H1 (cell line): ENCODE measurements around the gene DEDD. TPM values are rescaled to one million over a fixed set of nuclear protein-coding genes. Genes with fewer than 3 reads are reported as not detected.

Source experiments
- CTCF ChIA-PET: fragments of 300-600 bp; sonication (Branson Sonifier 250); formaldehyde crosslinking; loops from one replicate; lab custom pipeline; 2021; ENCODE audit not compliant: partially characterized antibody; lab: Charles Lee
- POLR2A ChIA-PET: fragments of 300-600 bp; sonication (Branson Sonifier 250); formaldehyde crosslinking; loops from one replicate; lab custom pipeline; 2021; ENCODE audit warnings: inconsistent platforms; ENCODE audit not compliant: partially characterized antibody; lab: Charles Lee
- DNase-seq, 2 experiments: peaks; one replicate each; pipeline versions ENCODE4 v3.0.0 to v3.0.0-alpha.2; 2010 to 2022; ENCODE audit warnings: low spot score in 2 of 2, low read depth in 1 of 2, mixed read lengths in 1 of 2
- FAIRE-seq: peaks from 2 replicates; lab custom pipeline; 2011; peaks lifted over from hg19 to GRCh38; lab: Jason Lieb, UNC
- H2AFZ ChIP-seq: 2 replicates; pipeline ENCODE4 v1.8.1; 2012; ENCODE audit warnings: low read length, inconsistent platforms
- H2AK5ac ChIP-seq: 2 replicates; pipeline ENCODE4 v1.6.1; 2013; ENCODE audit warnings: low read depth, low read length
- H2BK120ac ChIP-seq: replicated peaks from 2 replicates; pipeline ENCODE3; 2013; ENCODE audit warnings: low read depth, low read length, inconsistent platforms
- H2BK12ac ChIP-seq: 2 replicates; pipeline ENCODE4 v1.6.1; 2013; ENCODE audit warnings: low read depth, low read length
- H2BK15ac ChIP-seq: 2 replicates; pipeline ENCODE4 v1.6.1; 2013; ENCODE audit warnings: low read length
- H2BK20ac ChIP-seq: 2 replicates; pipeline ENCODE4 v1.6.1; 2013; ENCODE audit warnings: low read length
- H2BK5ac ChIP-seq: 2 replicates; pipeline ENCODE4 v1.6.1; 2013; ENCODE audit warnings: low read depth, low read length
- H3K14ac ChIP-seq: 2 replicates; pipeline ENCODE4 v1.6.1; 2013; ENCODE audit warnings: inconsistent platforms; ENCODE audit not compliant: insufficient read length
- H3K18ac ChIP-seq: 2 replicates; pipeline ENCODE4 v1.6.1; 2013; ENCODE audit warnings: low read length; ENCODE audit errors: extremely low read depth
- H3K23ac ChIP-seq: 2 replicates; pipeline ENCODE4 v1.6.1; 2013; ENCODE audit warnings: inconsistent platforms; ENCODE audit not compliant: insufficient read length
- H3K23me2 ChIP-seq: 2 replicates; pipeline ENCODE4 v1.6.1; 2013; ENCODE audit warnings: low read depth, low read length
- H3K27ac ChIP-seq: 2 replicates; pipeline ENCODE4 v1.6.1; 2011; ENCODE audit warnings: low read depth, low read length, inconsistent platforms
- H3K27me3 ChIP-seq, 4 experiments: replicated peaks in 1 of 4; 1 replicate in 1 of 4; 2 replicates in 3 of 4; pipeline versions ENCODE4 v1.6.1 to v1.8.1; 2011 to 2013; ENCODE audit warnings: low read length in 3 of 4, mild to moderate bottlenecking in 3 of 4, inconsistent platforms in 2 of 4, mixed read lengths in 2 of 4, moderate library complexity in 1 of 4; ENCODE audit not compliant: control insufficient read depth in 3 of 4, insufficient read depth in 3 of 4; ENCODE audit errors: extremely low read depth in 1 of 4
- H3K36me3 ChIP-seq, 4 experiments: 2 replicates each; pipeline versions ENCODE4 v1.6.1 to v1.8.1; 2011 to 2013; ENCODE audit warnings: mild to moderate bottlenecking in 4 of 4, low read length in 3 of 4, moderate library complexity in 2 of 4, control low read depth in 1 of 4, inconsistent platforms in 1 of 4; ENCODE audit not compliant: insufficient read depth in 4 of 4, control insufficient read depth in 2 of 4
- H3K4ac ChIP-seq: replicated peaks from 2 replicates; pipeline ENCODE3; 2013; ENCODE audit warnings: low read length, low read depth, mixed read lengths, inconsistent platforms; ENCODE audit not compliant: insufficient read length
- H3K4me1 ChIP-seq, 4 experiments: replicated peaks in 1 of 4; 1 replicate in 1 of 4; 2 replicates in 3 of 4; pipeline versions ENCODE4 v1.6.1 to v1.8.1; 2011 to 2013; ENCODE audit warnings: low read length in 3 of 4, inconsistent platforms in 2 of 4, mixed read lengths in 1 of 4; ENCODE audit not compliant: insufficient read depth in 4 of 4, control insufficient read depth in 3 of 4
- H3K4me2 ChIP-seq, 2 experiments: 2 replicates each; pipeline versions ENCODE4 v1.6.1 to v1.8.1; 2011 to 2013; ENCODE audit warnings: low read depth in 2 of 2, low read length in 2 of 2, control low read depth in 1 of 2, inconsistent platforms in 1 of 2, mild to moderate bottlenecking in 1 of 2; ENCODE audit not compliant: insufficient read depth in 1 of 2
- H3K4me3 ChIP-seq, 4 experiments: fragments of 200-600, 300-600 bp in 1 of 4; sonication (generic), shearing (Covaris generic), sonication (Bioruptor Twin) in 1 of 4; 2 replicates each; pipeline versions ENCODE4 v1.5.1 to v1.8.1; 2011 to 2016; ENCODE audit warnings: low read length in 4 of 4, low read depth in 3 of 4, control low read depth in 2 of 4, inconsistent platforms in 2 of 4, mild to moderate bottlenecking in 2 of 4, mixed read lengths in 1 of 4, moderate library complexity in 1 of 4; ENCODE audit not compliant: insufficient read depth in 2 of 4; ENCODE audit errors: extremely low read depth in 1 of 4
- H3K56ac ChIP-seq: replicated peaks from 2 replicates; pipeline ENCODE3; 2013; ENCODE audit warnings: low read depth, mild to moderate bottlenecking, mixed read lengths, low read length, inconsistent platforms; ENCODE audit not compliant: insufficient read length
- H3K79me1 ChIP-seq: 2 replicates; pipeline ENCODE4 v1.6.1; 2013; ENCODE audit warnings: low read depth, low read length, control low read depth
- H3K79me2 ChIP-seq, 2 experiments: 2 replicates each; pipeline versions ENCODE4 v1.6.1 to v1.8.1; 2012 to 2013; ENCODE audit warnings: low read length in 2 of 2, mild to moderate bottlenecking in 2 of 2, inconsistent platforms in 1 of 2; ENCODE audit not compliant: insufficient read depth in 2 of 2, control insufficient read depth in 1 of 2
- H3K9ac ChIP-seq, 4 experiments: replicated peaks in 1 of 4; 1 replicate in 1 of 4; 2 replicates in 3 of 4; pipeline versions ENCODE4 v1.6.1 to v1.8.1; 2011 to 2013; ENCODE audit warnings: low read depth in 3 of 4, low read length in 3 of 4, control low read depth in 2 of 4, mild to moderate bottlenecking in 2 of 4, moderate library complexity in 2 of 4, inconsistent platforms in 1 of 4; ENCODE audit errors: extremely low read depth in 1 of 4
- H3K9me3 ChIP-seq, 2 experiments: 2 replicates each; pipeline versions ENCODE4 v1.6.1 to v1.8.1; 2012 to 2013; ENCODE audit warnings: mild to moderate bottlenecking in 2 of 2, moderate library complexity in 2 of 2, control low read depth in 1 of 2, inconsistent platforms in 1 of 2, low read depth in 1 of 2, low read length in 1 of 2, mixed read lengths in 1 of 2; ENCODE audit not compliant: insufficient read depth in 2 of 2
- H4K20me1 ChIP-seq, 2 experiments: replicated peaks in 1 of 2; 2 replicates each; pipeline versions ENCODE3 to v1.8.1; 2011 to 2013; ENCODE audit warnings: inconsistent platforms in 2 of 2, low read length in 2 of 2, mild to moderate bottlenecking in 1 of 2; ENCODE audit not compliant: insufficient read depth in 2 of 2, control insufficient read depth in 1 of 2
- H4K5ac ChIP-seq: 2 replicates; pipeline ENCODE4 v1.6.1; 2013; ENCODE audit warnings: low read length, low read depth, mixed read lengths, inconsistent platforms; ENCODE audit not compliant: insufficient read length
- H4K8ac ChIP-seq: 2 replicates; pipeline ENCODE4 v1.8.0; 2013; ENCODE audit warnings: mild to moderate bottlenecking, moderate library complexity, low read length, inconsistent platforms; ENCODE audit not compliant: insufficient read depth; ENCODE audit errors: extremely low read depth
- H4K91ac ChIP-seq: replicated peaks from 2 replicates; pipeline ENCODE3; 2013; ENCODE audit warnings: low read length, mixed read lengths, inconsistent platforms; ENCODE audit not compliant: insufficient read length
- CREB1 ChIP-seq: IDR thresholded peaks from 2 replicates; pipeline ENCODE4 v1.6.1; 2012; ENCODE audit warnings: inconsistent platforms
- POLR2AphosphoS5 ChIP-seq: IDR thresholded peaks from 2 replicates; pipeline ENCODE4 v1.6.1; 2011; ENCODE audit warnings: low read depth, low read length
- RAD21 ChIP-seq, 2 experiments: IDR thresholded peaks in 1 of 2; conservative IDR thresholded peaks in 1 of 2; 2 replicates each; pipeline ENCODE4 v1.6.1; 2011; ENCODE audit warnings: low read depth in 2 of 2, low read length in 2 of 2, improper control_type of control experiment in 1 of 2, inconsistent platforms in 1 of 2, mild to moderate bottlenecking in 1 of 2, moderate library complexity in 1 of 2
- RBBP5 ChIP-seq: IDR thresholded peaks from 2 replicates; pipeline ENCODE4 v1.7.1; 2012; ENCODE audit warnings: low read depth, mild to moderate bottlenecking, inconsistent platforms, low read length, moderate library complexity, borderline replicate concordance
- RXRA ChIP-seq: IDR thresholded peaks from 2 replicates; pipeline ENCODE4 v1.6.1; 2011; ENCODE audit warnings: low read depth, mild to moderate bottlenecking, low read length, moderate library complexity; ENCODE audit not compliant: insufficient read depth
- TBP ChIP-seq: IDR thresholded peaks from 2 replicates; pipeline ENCODE4 v1.6.1; 2011; ENCODE audit warnings: low read depth, low read length, improper control_type of control experiment
- WGBS, 2 experiments: shearing (Covaris generic) in 1 of 2; methylation state at CpG; one replicate each; pipeline versions ENCODE4 v1.1.6 to v1.1.7; 2013 to 2015; ENCODE audit warnings: low lambda C conversion rate in 2 of 2, mixed read lengths in 2 of 2, inconsistent platforms in 1 of 2, low coverage in 1 of 2, missing lambda C conversion rate in 1 of 2; ENCODE audit not compliant: insufficient replicate concordance in 2 of 2, insufficient coverage in 1 of 2, insufficient read length in 1 of 2; ENCODE audit errors: extremely low coverage in 1 of 2, missing lambda C conversion rate in 1 of 2; 5-methylcytosine and 5-hydroxymethylcytosine counted together
- polyA plus RNA-seq, 7 experiments: library from polyadenylated mRNA; depleted of rRNA in 3 of 7; stranded (reverse) in 5 of 7; unstranded in 2 of 7; fragments of >200 nt in 5 of 7; fragments of 200-250 nt in 2 of 7; gene quantifications; 1 replicate in 5 of 7; 2 replicates in 1 of 7; 4 replicates in 1 of 7; pipeline versions ENCODE4 v1.2.1 to v1.2.3, GENCODE V29; 2011 to 2013; ENCODE audit warnings: missing spikeins in 2 of 7, mixed read lengths in 2 of 7
- total RNA-seq: library from RNA; stranded (reverse); fragmentation: NEBNext Ultra II Directional; extraction: Animal tissue kit (Norgen Biotek cat#: 25700); gene quantifications from 2 replicates; pipeline ENCODE4 v1.2.1, GENCODE V29; 2021
- TF ChIP-seq, protein P1 (sequence below): IDR thresholded peaks from 2 replicates; pipeline ENCODE4 v1.6.1; 2012; ENCODE audit warnings: low read length, inconsistent platforms

The DEDD gene
- total and polyA plus RNA-seq, 2 of the 8 experiments (the other 6 are each of a cell fraction or from before 2014, with no cell fraction given): 42.6 to 55.9 TPM

DNA sequence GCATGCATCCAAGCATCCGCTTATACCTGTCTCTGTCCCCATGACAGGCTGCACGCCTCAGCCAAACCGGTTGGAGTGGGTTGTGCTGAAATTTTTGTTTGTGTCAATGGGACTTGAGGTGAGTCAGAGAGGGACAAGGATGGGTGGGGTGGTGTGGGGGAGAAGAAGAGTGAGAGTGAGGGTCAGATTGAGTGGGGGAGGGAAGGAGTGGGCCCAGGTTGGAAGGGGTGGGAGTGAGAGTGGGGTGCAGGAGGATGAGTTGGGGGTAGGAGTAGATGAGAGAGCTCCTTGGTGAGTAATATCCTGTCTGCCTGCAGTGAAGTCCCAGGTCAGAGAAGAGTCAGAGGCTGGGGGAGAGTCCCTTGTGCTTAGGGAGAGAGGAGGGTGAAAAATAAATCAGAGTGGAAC, 39.8 kb downstream of the DEDD start:
- Histone ChIP-seq H3K14ac (no peak overlapping the region), H3K4me1 (peaks cover 0 to 6% (median 0%) of the 10 kb centered on the region in 4 experiments; a peak in 2 of 7 replicates), H3K4ac (no peak overlapping the region), H3K9me3 (no peaks in the 10 kb centered on the region), H3K9ac (no peak overlapping the region), H3K23me2 (peaks cover 2% of the 10 kb centered on the region; the same call in 1 of the 2 replicates), H3K4me3 (no peak overlapping the region), H2BK20ac (no peak overlapping the region), H3K36me3 (no peaks in the 10 kb centered on the region), H3K18ac (no peak overlapping the region), H2AK5ac (no peak overlapping the region), H2AFZ (no peak overlapping the region), H4K5ac (no peak overlapping the region), H3K23ac (no peak overlapping the region), H3K4me2 (no peak overlapping the region), H4K91ac (no peak overlapping the region), H4K8ac (no peak overlapping the region), H2BK120ac (no peak overlapping the region), H4K20me1 (no peaks in the 10 kb centered on the region), H3K79me1 (no peaks in the 10 kb centered on the region), H2BK12ac (no peak overlapping the region), H3K79me2 (no peaks in the 10 kb centered on the region), H2BK5ac (no peak overlapping the region), H2BK15ac (no peak overlapping the region), H3K27ac (no peak overlapping the region), H3K27me3 (no peaks in the 10 kb centered on the region), H3K56ac (no peak overlapping the region)
- ChIA-PET CTCF (interaction anchor here (0.8 to 10.0 kb wide), 5 partner anchors 18 to 257 kb away, joined by 3 to 282 read pairs (median 4); partner anchors contain the start of genes ARHGAP30 and TSTD1), POLR2A (no interaction called here)
- 87% methylated on average over 3 of the region's 3 CpGs; no CpG with 5 or more reads in 1 of the 2 experiments for WGBS, 2 experiments
- no peak for TF ChIP-seq POLR2AphosphoS5
- TF ChIP-seq RAD21 (IDR thresholded peaks at IDR 0.05 in 1 of 2, conservative IDR thresholded peaks at IDR 0.05 in 1 of 2; ENCODE audit: low read depth in 2 of 2, low read length in 2 of 2): no peak
- no peak for TF ChIP-seq CREB1
- no peak for TF ChIP-seq TBP
- TF ChIP-seq RBBP5: no peak
- TF ChIP-seq RXRA: no peak
- TF ChIP-seq, protein P1, sequence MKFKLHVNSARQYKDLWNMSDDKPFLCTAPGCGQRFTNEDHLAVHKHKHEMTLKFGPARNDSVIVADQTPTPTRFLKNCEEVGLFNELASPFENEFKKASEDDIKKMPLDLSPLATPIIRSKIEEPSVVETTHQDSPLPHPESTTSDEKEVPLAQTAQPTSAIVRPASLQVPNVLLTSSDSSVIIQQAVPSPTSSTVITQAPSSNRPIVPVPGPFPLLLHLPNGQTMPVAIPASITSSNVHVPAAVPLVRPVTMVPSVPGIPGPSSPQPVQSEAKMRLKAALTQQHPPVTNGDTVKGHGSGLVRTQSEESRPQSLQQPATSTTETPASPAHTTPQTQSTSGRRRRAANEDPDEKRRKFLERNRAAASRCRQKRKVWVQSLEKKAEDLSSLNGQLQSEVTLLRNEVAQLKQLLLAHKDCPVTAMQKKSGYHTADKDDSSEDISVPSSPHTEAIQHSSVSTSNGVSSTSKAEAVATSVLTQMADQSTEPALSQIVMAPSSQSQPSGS: no peak
- DNase-seq (no peak), FAIRE-seq (no peak)
